ENCODE data around the gene KRTAP1-3. TPM values are rescaled to one million over a fixed set of nuclear protein-coding genes. Genes with fewer than 3 reads are reported as not detected.
"Not testable (repeated sequence)": the region's sequence is repeated elsewhere in the genome, so short reads cannot be mapped to it uniquely, and the experiment has no call there.

The KRTAP1-3 gene
- total RNA-seq, 1 donor from 2014 or later = not detected

GRCh38 chr17:41061964-41062363 lies 27.3 kb upstream of the KRTAP1-3 start:
- peaks cover 9 to 10% of the 10 kb centered on the region in 2 donors for H3K4me1 ChIP-seq
- H3K27ac ChIP-seq = peak overlapping the region; percentile 64 to 66
- H3K9me3 ChIP-seq = no peaks in the 10 kb centered on the region
- no peak for DNase-seq (ENCODE audit: low spot score in 2 of 2)
- TF ChIP-seq CTCF (IDR thresholded peaks at IDR 0.05) = no peak
- no peak overlapping the region for H3K4me3 ChIP-seq
- no peaks in the 10 kb centered on the region for H3K27me3 ChIP-seq
- H3K36me3 ChIP-seq = no peaks in the 10 kb centered on the region
- intact Hi-C loops (cut with DNase I) = no loop called here

- Histone ChIP-seq H3K27me3 (no peaks in the 10 kb centered on the region), H3K27ac (no peak within 1 kb of the TSS), H3K4me3 (no peak within 1 kb of the TSS), H3K9me3 (no peaks in the 10 kb centered on the region), H3K4me1 (peaks cover 9 to 10% of the 10 kb centered on the region in 2 donors), H3K36me3 (no peaks in the 10 kb centered on the region)
- no peak for DNase-seq (ENCODE audit: low spot score in 2 of 2)
- intact Hi-C loops (cut with DNase I) = no loop called here
- TF ChIP-seq CTCF (IDR thresholded peaks at IDR 0.05) = no peak
Measured at GRCh38 chr17:41060052-41060604, 25.5 kb upstream of the KRTAP1-3 start, which contains the start of gene KRTAP2-3. Gene KRTAP2-3, minus strand, starts transcription at chr17:41060114. Its CDS starts 64 bp downstream, at chr17:41060050.

GRCh38 chr17:41059276-41060051 lies 24.8 kb upstream of the KRTAP1-3 start:
- H3K9me3 ChIP-seq; DNase-seq (ENCODE audit: low spot score in 2 of 2); H3K27ac ChIP-seq; intact Hi-C loops (cut with DNase I); H3K4me1 ChIP-seq; H3K4me3 ChIP-seq; H3K36me3 ChIP-seq; H3K27me3 ChIP-seq: not testable (repeated sequence)

GRCh38 chr17:41058741-41059140 lies 24.1 kb upstream of the KRTAP1-3 start:
- TF ChIP-seq CTCF (IDR thresholded peaks at IDR 0.05) = no peak
- intact Hi-C loops (cut with DNase I) = no loop called here
- Histone ChIP-seq H3K27ac (no peak overlapping the region), H3K4me3 (no peak overlapping the region), H3K27me3 (no peaks in the 10 kb centered on the region), H3K9me3 (no peaks in the 10 kb centered on the region), H3K4me1 (peaks cover 9 to 10% of the 10 kb centered on the region in 2 donors), H3K36me3 (no peaks in the 10 kb centered on the region)
- DNase-seq (ENCODE audit: low spot score in 2 of 2) = no peak

GRCh38 chr17:41057547-41057946 lies 22.9 kb upstream of the KRTAP1-3 start:
- Histone ChIP-seq H3K4me1 (peaks cover 9 to 10% of the 10 kb centered on the region in 2 donors), H3K36me3 (no peaks in the 10 kb centered on the region), H3K9me3 (peaks cover 0 to 3% of the 10 kb centered on the region in 2 donors), H3K4me3 (no peak overlapping the region), H3K27me3 (no peaks in the 10 kb centered on the region), H3K27ac (no peak overlapping the region)
- TF ChIP-seq CTCF (IDR thresholded peaks at IDR 0.05) = no peak
- no peak for DNase-seq (ENCODE audit: low spot score in 2 of 2)
- intact Hi-C loops (cut with DNase I) = no loop called here

- intact Hi-C loops (cut with DNase I) = not testable (repeated sequence)
Measured at GRCh38 chr17:41055130-41055529, 20.5 kb upstream of the KRTAP1-3 start, which contains the start of gene KRTAP2-2. Gene KRTAP2-2, minus strand, starts transcription at chr17:41055230. Its CDS starts 19 bp downstream, at chr17:41055211.

GRCh38 chr17:41054556-41054955 lies 19.9 kb upstream of the KRTAP1-3 start:
- H3K9me3 ChIP-seq; intact Hi-C loops (cut with DNase I): not testable (repeated sequence)

More at GRCh38 chr17:41055130-41055529, 20.5 kb upstream of the KRTAP1-3 start, which contains the start of gene KRTAP2-2:
- not testable (repeated sequence) for H3K36me3 ChIP-seq; H3K4me1 ChIP-seq; DNase-seq (ENCODE audit: low spot score in 2 of 2); H3K27me3 ChIP-seq; H3K4me3 ChIP-seq; H3K9me3 ChIP-seq; H3K27ac ChIP-seq

More at GRCh38 chr17:41054556-41054955, 19.9 kb upstream of the KRTAP1-3 start:
- not testable (repeated sequence) for H3K4me1 ChIP-seq; H3K27ac ChIP-seq; DNase-seq (ENCODE audit: low spot score in 2 of 2); H3K27me3 ChIP-seq; H3K36me3 ChIP-seq; H3K4me3 ChIP-seq
